ENCODE data around the gene MCIDAS.

DNA sequence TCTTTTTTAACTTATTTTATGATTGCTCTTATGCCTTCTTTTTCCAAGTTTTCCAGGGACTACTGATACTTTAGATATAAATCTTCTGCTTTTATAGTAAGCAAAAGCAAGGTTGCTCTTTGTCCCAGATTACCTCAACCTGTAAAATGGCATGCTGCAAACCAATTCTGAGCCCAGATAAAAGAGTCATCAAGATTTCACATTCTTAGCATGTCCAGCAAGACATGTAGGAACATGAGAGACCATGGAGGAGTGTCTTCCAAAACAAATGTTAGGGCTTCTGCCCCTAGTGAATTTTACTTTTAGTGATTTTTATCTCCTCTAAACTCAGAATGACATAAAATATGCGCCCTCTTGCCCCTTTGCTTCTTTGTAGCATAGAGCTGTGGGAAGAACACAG is 47.1 kb downstream of the MCIDAS start:
- TF ChIP-seq, protein P1, sequence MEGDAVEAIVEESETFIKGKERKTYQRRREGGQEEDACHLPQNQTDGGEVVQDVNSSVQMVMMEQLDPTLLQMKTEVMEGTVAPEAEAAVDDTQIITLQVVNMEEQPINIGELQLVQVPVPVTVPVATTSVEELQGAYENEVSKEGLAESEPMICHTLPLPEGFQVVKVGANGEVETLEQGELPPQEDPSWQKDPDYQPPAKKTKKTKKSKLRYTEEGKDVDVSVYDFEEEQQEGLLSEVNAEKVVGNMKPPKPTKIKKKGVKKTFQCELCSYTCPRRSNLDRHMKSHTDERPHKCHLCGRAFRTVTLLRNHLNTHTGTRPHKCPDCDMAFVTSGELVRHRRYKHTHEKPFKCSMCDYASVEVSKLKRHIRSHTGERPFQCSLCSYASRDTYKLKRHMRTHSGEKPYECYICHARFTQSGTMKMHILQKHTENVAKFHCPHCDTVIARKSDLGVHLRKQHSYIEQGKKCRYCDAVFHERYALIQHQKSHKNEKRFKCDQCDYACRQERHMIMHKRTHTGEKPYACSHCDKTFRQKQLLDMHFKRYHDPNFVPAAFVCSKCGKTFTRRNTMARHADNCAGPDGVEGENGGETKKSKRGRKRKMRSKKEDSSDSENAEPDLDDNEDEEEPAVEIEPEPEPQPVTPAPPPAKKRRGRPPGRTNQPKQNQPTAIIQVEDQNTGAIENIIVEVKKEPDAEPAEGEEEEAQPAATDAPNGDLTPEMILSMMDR (IDR thresholded peaks at IDR 0.05; ENCODE audit: poor library complexity) = no peak
- TF ChIP-seq EZH2phosphoT487 (IDR thresholded peaks at IDR 0.05; ENCODE audit: low read depth, severe bottlenecking, unreplicated experiment) (no peak), EZH2 (IDR thresholded peaks at IDR 0.05; ENCODE audit: borderline replicate concordance) (no peak)

All from hepatocyte (in vitro differentiated cells).